Stomach (tissue), 4 donors: Measurements from ENCODE around the gene AAR2.

ENCODE experiments used
- EP300 ChIP-seq: sonication (generic); formaldehyde crosslinking; IDR thresholded peaks from one replicate; pipeline ENCODE4 v1.6.1; 2017; ENCODE audit warnings: antibody characterized with exemption
- POLR2A ChIP-seq, 4 donors: fragments of 450-650 bp; IDR thresholded peaks; one replicate each; pipeline ENCODE4 v1.6.1; 2016; ENCODE audit warnings: antibody characterized with exemption in 4 of 4, control low read depth in 2 of 4, mild to moderate bottlenecking in 1 of 4, moderate library complexity in 1 of 4
- POLR2AphosphoS5 ChIP-seq, 3 donors: sonication (generic); formaldehyde crosslinking; IDR thresholded peaks; one replicate each; pipeline ENCODE4 v1.6.1; 2016; ENCODE audit warnings: antibody characterized with exemption in 3 of 3
- TF ChIP-seq, protein P1 (sequence below), 7 experiments: fragments of 450-650 bp in 4 of 7; fragments of 200-600 bp in 3 of 7; sonication (generic) in 3 of 7; IDR thresholded peaks; one replicate each; pipeline ENCODE4 v1.5.1; 2016 to 2019; ENCODE audit warnings: antibody characterized with exemption in 7 of 7, control low read depth in 2 of 7, mild to moderate bottlenecking in 1 of 7

DNA sequence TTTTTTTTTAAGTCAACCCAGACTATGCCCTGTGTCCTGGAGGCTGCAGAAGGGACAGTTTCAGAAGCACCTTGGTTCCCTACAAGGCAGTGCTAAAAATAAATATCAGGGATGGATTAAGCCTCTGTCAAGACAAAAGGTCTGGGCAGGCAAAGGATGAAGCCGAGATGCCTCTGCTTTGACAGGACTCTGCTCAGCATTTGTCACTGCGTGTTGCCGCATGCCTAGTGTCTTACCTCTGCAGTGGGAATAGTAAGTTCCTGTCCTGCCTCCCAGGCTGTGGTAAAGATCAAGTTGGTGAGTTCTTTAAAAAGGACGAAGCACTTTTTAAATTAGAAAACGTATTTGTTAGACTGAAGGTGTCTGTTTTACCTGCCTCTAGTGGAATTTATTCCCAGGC is 15.1 kb downstream of the AAR2 start:
- TF ChIP-seq, protein P1, sequence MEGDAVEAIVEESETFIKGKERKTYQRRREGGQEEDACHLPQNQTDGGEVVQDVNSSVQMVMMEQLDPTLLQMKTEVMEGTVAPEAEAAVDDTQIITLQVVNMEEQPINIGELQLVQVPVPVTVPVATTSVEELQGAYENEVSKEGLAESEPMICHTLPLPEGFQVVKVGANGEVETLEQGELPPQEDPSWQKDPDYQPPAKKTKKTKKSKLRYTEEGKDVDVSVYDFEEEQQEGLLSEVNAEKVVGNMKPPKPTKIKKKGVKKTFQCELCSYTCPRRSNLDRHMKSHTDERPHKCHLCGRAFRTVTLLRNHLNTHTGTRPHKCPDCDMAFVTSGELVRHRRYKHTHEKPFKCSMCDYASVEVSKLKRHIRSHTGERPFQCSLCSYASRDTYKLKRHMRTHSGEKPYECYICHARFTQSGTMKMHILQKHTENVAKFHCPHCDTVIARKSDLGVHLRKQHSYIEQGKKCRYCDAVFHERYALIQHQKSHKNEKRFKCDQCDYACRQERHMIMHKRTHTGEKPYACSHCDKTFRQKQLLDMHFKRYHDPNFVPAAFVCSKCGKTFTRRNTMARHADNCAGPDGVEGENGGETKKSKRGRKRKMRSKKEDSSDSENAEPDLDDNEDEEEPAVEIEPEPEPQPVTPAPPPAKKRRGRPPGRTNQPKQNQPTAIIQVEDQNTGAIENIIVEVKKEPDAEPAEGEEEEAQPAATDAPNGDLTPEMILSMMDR (IDR thresholded peaks at IDR 0.05): no peak
- TF ChIP-seq POLR2A (IDR thresholded peaks at IDR 0.05) (no peak), POLR2AphosphoS5 (IDR thresholded peaks at IDR 0.05) (no peak), EP300 (no peak)
